Measurements from ENCODE around the gene POTEF. TPM values are rescaled to one million over a fixed set of nuclear protein-coding genes. Genes with fewer than 3 reads are reported as not detected.
A peak's percentile ranks its signal among the peaks of the same experiment; 100 is the strongest.
"Not testable (repeated sequence)": the region's sequence is repeated elsewhere in the genome, so short reads cannot be mapped to it uniquely, and the experiment has no call there.

Gene POTEF
- total RNA-seq, 2 donors from 2014 or later = not detected

DNA sequence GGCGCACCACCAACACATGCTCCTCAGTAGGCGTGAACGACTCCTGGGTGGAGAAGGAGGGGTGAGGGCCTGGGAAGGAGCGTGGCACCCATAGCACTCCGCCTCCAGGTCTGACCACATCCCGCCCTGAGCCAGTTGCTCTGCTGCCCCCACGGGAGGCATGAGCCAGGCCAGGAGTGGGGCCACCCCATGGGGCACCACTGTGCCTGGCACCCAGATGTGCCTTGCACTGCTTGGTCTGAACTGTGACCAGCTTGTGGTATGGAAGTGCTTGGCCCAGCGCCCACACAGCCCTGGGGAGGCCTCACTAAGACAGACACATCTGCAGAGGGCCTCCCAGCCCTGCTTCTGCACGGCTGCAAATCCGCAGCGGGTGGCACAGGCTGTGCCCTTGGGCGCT, 28.3 kb upstream of the POTEF start:
- Mint-ChIP-seq H3K27ac (peak overlapping the region; percentile 54 to 87), H3K4me1 (ENCODE audit: low read depth in 2 of 2) (peaks cover 9 to 14% of the 10 kb centered on the region in 2 donors)
- peak; percentile 21 to 45 for ATAC-seq
- not testable (repeated sequence) for DNase-seq (ENCODE audit: low spot score); H3K4me3 Mint-ChIP-seq; H3K9me3 Mint-ChIP-seq; H3K27me3 Mint-ChIP-seq; H3K36me3 Mint-ChIP-seq

DNA sequence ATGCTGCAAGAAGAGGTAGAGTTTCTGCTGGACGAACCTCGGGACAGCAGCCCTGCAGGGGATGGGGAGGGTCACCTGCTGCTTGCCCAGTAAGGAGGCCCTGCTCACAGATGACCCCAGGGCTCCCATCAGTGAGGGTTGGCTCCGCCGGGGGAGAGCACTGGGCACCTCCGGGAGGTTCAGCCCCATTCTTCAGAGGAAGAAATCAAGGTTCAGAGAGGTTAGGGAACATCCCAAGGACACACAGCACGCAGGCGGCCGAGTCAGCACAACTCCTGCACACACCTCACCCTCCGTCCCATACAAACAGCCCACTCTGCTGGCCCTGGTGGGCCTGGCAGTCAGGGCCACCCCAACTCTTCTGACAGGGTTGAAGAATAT, 27.6 kb upstream of the POTEF start:
- no peak overlapping the region for H3K27ac Mint-ChIP-seq

DNA sequence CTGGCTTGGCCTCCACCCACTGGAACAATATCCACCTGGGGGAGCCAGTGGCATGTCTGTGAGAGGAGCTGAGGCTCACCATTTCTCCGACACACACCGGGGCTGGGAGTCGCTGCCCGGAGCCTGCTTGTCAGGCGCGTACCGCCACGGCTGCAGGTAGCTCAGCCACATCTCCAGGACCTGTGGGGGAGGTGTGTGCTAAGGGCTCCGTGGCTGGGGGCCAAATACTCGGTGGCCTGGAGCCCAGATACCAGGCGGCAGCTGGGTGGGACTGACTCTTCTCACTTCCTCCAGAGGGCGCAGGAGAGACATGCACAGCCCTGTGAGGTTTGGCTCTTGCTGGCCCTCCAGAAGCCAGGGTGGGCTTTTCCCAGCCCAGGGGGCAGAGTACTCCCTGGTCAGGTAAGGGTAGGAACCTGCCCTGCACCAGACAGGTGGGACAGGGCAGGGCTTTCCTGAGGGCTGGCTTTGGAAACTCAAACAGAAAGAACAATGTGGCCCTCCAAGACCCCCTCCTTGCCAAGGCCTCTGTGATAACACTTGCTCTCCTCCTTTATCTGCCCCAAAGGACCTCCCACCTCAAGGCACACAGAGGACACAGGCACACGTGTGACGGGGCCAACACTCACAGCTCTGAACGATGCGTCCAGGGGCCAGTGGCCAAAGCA, 27.1 kb upstream of the POTEF start:
- H3K4me1 Mint-ChIP-seq (ENCODE audit: low read depth in 2 of 2) = peaks cover 9 to 14% of the 10 kb centered on the region in 2 donors
- not testable (repeated sequence) for H3K9me3 Mint-ChIP-seq; H3K27ac Mint-ChIP-seq; H3K27me3 Mint-ChIP-seq; ATAC-seq; H3K4me3 Mint-ChIP-seq; H3K36me3 Mint-ChIP-seq; DNase-seq (ENCODE audit: low spot score)

More for the DNA sequence above, 27.6 kb upstream of the POTEF start:
- Mint-ChIP-seq H3K27me3 (no peaks in the 10 kb centered on the region), H3K4me3 (no peak overlapping the region), H3K4me1 (ENCODE audit: low read depth in 2 of 2) (peaks cover 9 to 14% of the 10 kb centered on the region in 2 donors), H3K36me3 (no peaks in the 10 kb centered on the region), H3K9me3 (no peaks in the 10 kb centered on the region)
- ATAC-seq = no peak
- DNase-seq (ENCODE audit: low spot score) = no peak

GRCh38 chr2:130154773-130155765, 26.0 kb upstream of the POTEF start:
- DNase-seq (ENCODE audit: low spot score) (no peak), ATAC-seq (no peak)
- Mint-ChIP-seq H3K27me3 (no peaks in the 10 kb centered on the region), H3K4me1 (ENCODE audit: low read depth in 2 of 2) (peaks cover 9 to 11% of the 10 kb centered on the region in 2 donors), H3K9me3 (no peaks in the 10 kb centered on the region), H3K27ac (peak overlapping the region in 1 of 2 donors; percentile 73), H3K36me3 (no peaks in the 10 kb centered on the region), H3K4me3 (no peak overlapping the region)

- H3K27me3 Mint-ChIP-seq = not testable (repeated sequence)
Measured at GRCh38 chr2:130154423-130154770, 25.4 kb upstream of the POTEF start.

DNA sequence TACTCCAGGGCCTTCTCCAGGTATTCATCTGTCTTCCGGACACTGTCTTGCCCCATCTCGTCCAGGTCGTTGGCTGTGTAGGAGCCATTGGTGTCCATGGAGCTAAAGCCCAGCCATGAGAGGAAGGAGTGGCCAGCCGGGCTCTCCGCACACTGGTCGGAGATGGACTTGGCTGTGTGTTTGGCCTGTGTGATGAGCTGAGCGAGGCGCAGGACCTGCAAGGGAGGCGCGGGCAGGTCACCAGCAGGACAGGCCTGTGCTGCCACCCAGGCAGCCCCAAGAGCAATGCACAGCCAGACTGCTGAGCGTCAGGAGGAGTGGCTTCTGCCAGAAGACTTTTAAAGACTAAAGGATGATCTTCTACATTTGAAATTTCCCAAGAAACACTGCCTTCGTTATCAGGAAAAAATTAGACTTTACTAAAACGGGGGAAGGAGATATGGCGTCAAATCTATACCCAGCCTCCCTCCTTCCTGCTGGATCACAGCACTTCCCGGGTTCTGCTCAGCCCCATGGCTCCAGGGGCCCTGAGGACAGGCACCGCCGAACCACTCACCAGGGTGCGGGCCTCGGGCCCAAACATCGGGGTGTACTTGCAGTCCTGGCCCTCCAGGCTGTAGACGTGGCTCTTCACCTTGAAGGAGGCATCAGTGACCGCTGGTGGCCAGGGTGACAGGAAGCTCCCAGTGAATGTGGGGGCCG, 24.9 kb upstream of the POTEF start:
- DNase-seq (ENCODE audit: low spot score); H3K36me3 Mint-ChIP-seq; H3K4me1 Mint-ChIP-seq (ENCODE audit: low read depth in 2 of 2); H3K9me3 Mint-ChIP-seq; H3K4me3 Mint-ChIP-seq; H3K27ac Mint-ChIP-seq; H3K27me3 Mint-ChIP-seq; ATAC-seq: not testable (repeated sequence)

More at GRCh38 chr2:130154423-130154770, 25.4 kb upstream of the POTEF start:
- H3K27ac Mint-ChIP-seq; H3K9me3 Mint-ChIP-seq; H3K4me1 Mint-ChIP-seq (ENCODE audit: low read depth in 2 of 2); H3K36me3 Mint-ChIP-seq; ATAC-seq; H3K4me3 Mint-ChIP-seq; DNase-seq (ENCODE audit: low spot score): not testable (repeated sequence)

GRCh38 chr2:130152816-130153595, 24.0 kb upstream of the POTEF start:
- Mint-ChIP-seq H3K4me3 (no peak overlapping the region), H3K9me3 (no peaks in the 10 kb centered on the region), H3K27ac (no peak overlapping the region), H3K4me1 (ENCODE audit: low read depth in 2 of 2) (peaks cover 4 to 8% of the 10 kb centered on the region in 2 donors), H3K36me3 (no peaks in the 10 kb centered on the region), H3K27me3 (peaks cover 0 to 2% of the 10 kb centered on the region in 2 donors)
- no peak for ATAC-seq
- no peak for DNase-seq (ENCODE audit: low spot score)

DNA sequence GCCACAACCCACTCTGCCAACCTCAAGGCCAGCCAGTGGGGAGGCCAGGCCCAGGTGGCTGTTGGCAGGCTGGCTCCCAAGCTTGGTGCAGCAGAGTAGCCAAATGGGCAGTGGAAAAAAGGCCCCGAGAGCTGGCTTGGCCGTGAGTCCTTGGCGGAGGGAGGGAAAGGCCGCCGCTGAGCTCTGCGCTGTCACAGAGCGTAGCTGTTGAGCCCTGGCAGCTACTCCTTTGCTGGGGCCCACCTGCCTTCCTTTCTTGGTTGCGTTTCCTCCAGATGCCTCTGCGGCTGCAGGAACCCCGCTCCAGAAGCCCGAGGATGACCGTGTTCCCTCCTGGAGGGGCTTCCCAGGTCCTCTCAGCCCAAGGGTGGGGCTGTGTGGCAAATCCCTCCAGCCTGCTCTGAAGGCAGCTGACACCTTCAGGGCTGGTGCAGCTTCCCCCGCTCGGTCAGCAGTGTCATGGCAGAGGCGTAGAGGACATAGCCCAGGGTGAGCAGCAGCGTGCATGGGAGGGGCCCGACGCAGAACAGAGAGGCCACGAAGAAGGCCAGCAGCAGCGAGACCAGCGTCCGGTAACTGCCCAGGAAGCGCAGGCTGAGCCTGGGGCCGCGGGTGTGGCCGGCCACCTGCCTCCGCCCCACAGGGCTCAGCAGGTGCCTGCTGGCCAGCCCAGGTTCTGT, 23.3 kb upstream of the POTEF start:
- not testable (repeated sequence) for H3K4me3 Mint-ChIP-seq; DNase-seq (ENCODE audit: low spot score); H3K9me3 Mint-ChIP-seq; H3K27ac Mint-ChIP-seq; H3K4me1 Mint-ChIP-seq (ENCODE audit: low read depth in 2 of 2); H3K27me3 Mint-ChIP-seq; ATAC-seq; H3K36me3 Mint-ChIP-seq

DNA sequence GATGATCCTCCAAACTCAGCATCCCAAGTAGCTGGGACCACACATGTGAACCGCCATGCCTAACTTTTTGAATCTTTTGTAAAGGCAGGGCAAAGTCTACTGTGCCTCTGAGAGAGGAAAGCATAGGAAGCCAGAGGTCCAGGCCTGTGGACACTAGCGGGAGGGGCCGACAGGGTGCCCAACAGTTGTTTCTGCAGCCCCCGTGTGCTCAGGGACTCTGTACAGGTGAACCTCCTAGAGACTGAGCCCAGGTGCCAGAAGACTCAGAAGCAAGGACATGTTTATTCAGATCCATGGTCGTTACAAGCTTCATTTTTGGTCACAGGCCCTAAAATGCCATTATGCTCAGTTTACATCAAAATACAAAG, 22.1 kb upstream of the POTEF start:
- H3K27me3 Mint-ChIP-seq; H3K27ac Mint-ChIP-seq; H3K4me3 Mint-ChIP-seq; DNase-seq (ENCODE audit: low spot score); H3K9me3 Mint-ChIP-seq; H3K36me3 Mint-ChIP-seq; H3K4me1 Mint-ChIP-seq (ENCODE audit: low read depth in 2 of 2); ATAC-seq: not testable (repeated sequence)

DNA sequence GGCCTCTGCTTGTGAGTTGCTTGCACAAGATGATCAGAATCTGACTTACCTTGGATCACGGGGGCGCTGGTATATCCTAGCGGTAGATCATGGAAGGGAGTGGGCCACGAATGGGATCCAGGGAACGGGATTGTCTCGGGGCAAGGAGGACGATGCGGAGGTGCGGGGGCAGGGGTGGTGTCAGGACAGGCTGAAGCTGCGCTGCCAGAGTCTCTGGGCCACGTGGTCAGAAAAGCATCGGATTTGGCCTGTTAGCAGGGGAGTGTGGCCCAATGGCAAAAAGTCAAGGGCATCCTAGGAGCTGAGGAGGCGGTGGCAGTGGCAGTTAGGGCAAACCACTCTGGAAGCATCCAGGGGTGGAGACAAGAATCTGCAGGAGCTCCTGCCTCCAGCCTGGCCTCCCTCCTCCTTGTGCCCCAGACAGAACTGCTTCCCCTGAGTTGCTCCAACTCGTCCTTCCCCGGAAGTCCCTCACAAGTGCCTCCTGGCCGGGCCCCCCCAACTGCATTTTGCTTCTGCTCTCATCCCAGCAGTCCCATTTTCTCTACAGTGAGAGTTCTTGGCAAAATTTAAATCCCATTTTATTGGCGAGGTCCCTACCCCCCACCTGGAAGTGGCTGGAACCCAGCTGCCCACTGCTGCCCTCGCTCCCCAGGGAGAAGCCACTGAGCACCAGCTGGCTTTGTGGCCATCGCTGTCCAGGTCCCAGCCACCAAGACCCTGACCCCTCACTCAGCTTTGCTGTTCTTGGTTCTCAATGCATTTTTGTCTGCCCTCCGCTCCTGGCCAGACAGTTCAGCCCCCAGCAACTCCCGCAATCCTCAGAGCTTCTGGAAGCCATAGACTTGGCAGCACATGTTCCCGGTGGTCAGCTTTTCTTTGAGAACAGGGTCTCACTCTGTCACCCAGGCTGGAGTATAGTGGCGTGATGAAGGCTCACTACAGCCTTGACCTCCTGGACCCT, 21.4 kb upstream of the POTEF start:
- no peak overlapping the region for H3K4me3 Mint-ChIP-seq
- H3K27me3 Mint-ChIP-seq = peaks cover 8 to 10% of the 10 kb centered on the region in 2 donors
- no peaks in the 10 kb centered on the region for H3K36me3 Mint-ChIP-seq
- no peak for DNase-seq (ENCODE audit: low spot score)
- no peak overlapping the region for H3K27ac Mint-ChIP-seq
- ATAC-seq = no peak
- no peaks in the 10 kb centered on the region for H3K9me3 Mint-ChIP-seq
- H3K4me1 Mint-ChIP-seq (ENCODE audit: low read depth in 2 of 2) = peaks cover 0 to 3% of the 10 kb centered on the region in 2 donors

GRCh38 chr2:130148515-130148914, 19.5 kb upstream of the POTEF start:
- not testable (repeated sequence) for DNase-seq (ENCODE audit: low spot score); H3K27ac Mint-ChIP-seq; H3K9me3 Mint-ChIP-seq; H3K4me3 Mint-ChIP-seq; ATAC-seq; H3K4me1 Mint-ChIP-seq (ENCODE audit: low read depth in 2 of 2); H3K36me3 Mint-ChIP-seq; H3K27me3 Mint-ChIP-seq

DNA sequence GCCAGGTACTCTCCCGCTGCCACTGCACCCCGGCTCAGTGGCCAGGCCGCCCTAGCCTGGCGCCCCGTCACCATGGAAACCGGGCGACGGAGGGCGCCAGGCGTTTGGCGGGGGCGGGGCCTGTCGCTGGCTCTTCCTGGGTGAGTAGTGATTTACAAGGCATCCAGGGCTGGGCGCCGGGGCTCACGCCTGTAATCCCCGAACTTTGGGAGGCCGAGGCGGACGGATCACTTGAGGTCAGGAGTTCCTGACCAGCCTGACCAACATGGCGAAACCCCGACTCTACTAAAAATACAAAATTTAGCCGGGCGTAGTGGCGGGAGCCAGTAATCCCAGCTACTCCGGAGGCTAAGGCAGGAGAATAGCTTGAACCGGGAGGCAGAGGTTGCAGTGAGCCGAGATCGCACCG, 16.0 kb upstream of the POTEF start, which contains the start of gene CCDC74B:
TSS of gene CCDC74B (minus strand) at position 107 of the 409 bp plus-strand sequence. CDS start 116 bp downstream, outside the sequence.
- H3K36me3 Mint-ChIP-seq, H3K27ac Mint-ChIP-seq, H3K9me3 Mint-ChIP-seq: not testable (repeated sequence)
- Mint-ChIP-seq H3K4me3 (peak within 1 kb of the TSS; percentile 73), H3K27me3 (peaks cover 8 to 17% of the 10 kb centered on the region in 2 donors), H3K4me1 (ENCODE audit: low read depth in 2 of 2) (peaks cover 9 to 13% of the 10 kb centered on the region in 2 donors)
- ATAC-seq (peak; percentile 84 to 88), DNase-seq (ENCODE audit: low spot score) (peak; percentile 75)

All from natural killer cell treated with Interleukin-12 subunit alpha and Interleukin-12 subunit beta and Interleukin-15 and Interleukin-18, amount 100 ng/mL, for 72 hours (primary cell).